ENCODE measurements around the gene ABCA13.

GRCh38 chr7:48299580-48300169 lies 128.4 kb downstream of the ABCA13 start:
- TF ChIP-seq, protein P1, sequence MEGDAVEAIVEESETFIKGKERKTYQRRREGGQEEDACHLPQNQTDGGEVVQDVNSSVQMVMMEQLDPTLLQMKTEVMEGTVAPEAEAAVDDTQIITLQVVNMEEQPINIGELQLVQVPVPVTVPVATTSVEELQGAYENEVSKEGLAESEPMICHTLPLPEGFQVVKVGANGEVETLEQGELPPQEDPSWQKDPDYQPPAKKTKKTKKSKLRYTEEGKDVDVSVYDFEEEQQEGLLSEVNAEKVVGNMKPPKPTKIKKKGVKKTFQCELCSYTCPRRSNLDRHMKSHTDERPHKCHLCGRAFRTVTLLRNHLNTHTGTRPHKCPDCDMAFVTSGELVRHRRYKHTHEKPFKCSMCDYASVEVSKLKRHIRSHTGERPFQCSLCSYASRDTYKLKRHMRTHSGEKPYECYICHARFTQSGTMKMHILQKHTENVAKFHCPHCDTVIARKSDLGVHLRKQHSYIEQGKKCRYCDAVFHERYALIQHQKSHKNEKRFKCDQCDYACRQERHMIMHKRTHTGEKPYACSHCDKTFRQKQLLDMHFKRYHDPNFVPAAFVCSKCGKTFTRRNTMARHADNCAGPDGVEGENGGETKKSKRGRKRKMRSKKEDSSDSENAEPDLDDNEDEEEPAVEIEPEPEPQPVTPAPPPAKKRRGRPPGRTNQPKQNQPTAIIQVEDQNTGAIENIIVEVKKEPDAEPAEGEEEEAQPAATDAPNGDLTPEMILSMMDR (conservative IDR thresholded peaks at IDR 0.05; ENCODE audit: low read length), result peak; percentile 71
- TF ChIP-seq EZH2phosphoT487 (IDR thresholded peaks at IDR 0.05; ENCODE audit: borderline replicate concordance), result no peak

Measured in Loucy (cell line).